Parathyroid adenoma (tissue), 2 donors: ENCODE measurements around the gene CBARP.

ENCODE experiments used
- H2AFZ ChIP-seq: fragments of 300-600 bp; sonication (generic); one replicate; pipeline ENCODE4 v1.7.0; 2017; ENCODE audit warnings: antibody characterized with exemption, mild to moderate bottlenecking
- H3K27ac ChIP-seq: fragments of 300-600 bp; sonication (generic); one replicate; pipeline ENCODE4 v1.7.0; 2017
- H3K27me3 ChIP-seq: fragments of 300-600 bp; sonication (generic); one replicate; pipeline ENCODE4 v1.7.0; 2017; ENCODE audit warnings: low read length; ENCODE audit not compliant: control insufficient read depth, insufficient read depth
- H3K36me3 ChIP-seq: fragments of 300-600 bp; sonication (generic); one replicate; pipeline ENCODE4 v1.7.0; 2017; ENCODE audit warnings: low read length; ENCODE audit not compliant: control insufficient read depth, insufficient read depth
- H3K4me1 ChIP-seq: fragments of 300-600 bp; sonication (generic); one replicate; pipeline ENCODE4 v1.7.0; 2017; ENCODE audit warnings: control low read depth
- H3K4me2 ChIP-seq: fragments of 300-600 bp; sonication (generic); one replicate; pipeline ENCODE4 v1.7.0; 2017; ENCODE audit warnings: low read length
- H3K4me3 ChIP-seq: fragments of 300-600 bp; sonication (generic); one replicate; pipeline ENCODE4 v1.7.0; 2017; ENCODE audit warnings: low read depth, low read length
- H3K79me2 ChIP-seq: fragments of 300-600 bp; sonication (generic); one replicate; pipeline ENCODE4 v1.7.0; 2017; ENCODE audit warnings: control low read depth
- H3K9ac ChIP-seq: fragments of 300-600 bp; sonication (generic); one replicate; pipeline ENCODE4 v1.7.0; 2017; ENCODE audit warnings: mild to moderate bottlenecking
- H3K9me3 ChIP-seq: fragments of 300-600 bp; sonication (generic); one replicate; pipeline ENCODE4 v1.7.0; 2017; ENCODE audit warnings: low read length; ENCODE audit not compliant: control insufficient read depth
- TF ChIP-seq, protein P1 (sequence below): fragments of 300-600 bp; sonication (generic); IDR thresholded peaks from one replicate; pipeline ENCODE4 v1.7.0; 2017; ENCODE audit warnings: antibody characterized with exemption, mild to moderate bottlenecking
- donor health status: primary hyperparathyroidism.

CBARP gene

DNA sequence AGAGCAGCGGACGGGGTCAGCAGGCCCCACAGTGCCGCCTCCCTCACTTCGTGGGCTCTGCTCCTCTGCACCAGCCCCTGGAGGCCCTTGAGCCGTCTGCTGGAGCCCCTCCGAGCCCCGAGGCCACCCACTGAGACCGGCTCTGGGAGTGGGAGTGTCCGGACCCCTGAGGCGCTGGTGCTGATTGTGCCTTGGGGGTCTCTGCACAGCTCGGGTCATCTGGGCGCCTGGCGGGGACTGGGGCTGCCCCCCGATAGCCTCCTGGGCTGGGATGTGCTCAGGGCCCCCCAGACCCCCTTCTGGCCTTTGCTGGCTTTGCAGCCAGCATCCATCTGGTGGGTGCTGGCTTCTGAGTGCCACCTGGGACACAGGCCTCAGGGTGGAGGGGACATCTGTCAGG, 15.4 kb downstream of the CBARP start:
- H3K9ac ChIP-seq, result no peak overlapping the region
- no peaks in the 10 kb centered on the region for H3K27me3 ChIP-seq
- no peak overlapping the region for H2AFZ ChIP-seq
- H3K4me3 ChIP-seq, result no peak overlapping the region
- no peaks in the 10 kb centered on the region for H3K4me1 ChIP-seq
- no peaks in the 10 kb centered on the region for H3K9me3 ChIP-seq
- H3K4me2 ChIP-seq, result no peak overlapping the region
- TF ChIP-seq, protein P1, sequence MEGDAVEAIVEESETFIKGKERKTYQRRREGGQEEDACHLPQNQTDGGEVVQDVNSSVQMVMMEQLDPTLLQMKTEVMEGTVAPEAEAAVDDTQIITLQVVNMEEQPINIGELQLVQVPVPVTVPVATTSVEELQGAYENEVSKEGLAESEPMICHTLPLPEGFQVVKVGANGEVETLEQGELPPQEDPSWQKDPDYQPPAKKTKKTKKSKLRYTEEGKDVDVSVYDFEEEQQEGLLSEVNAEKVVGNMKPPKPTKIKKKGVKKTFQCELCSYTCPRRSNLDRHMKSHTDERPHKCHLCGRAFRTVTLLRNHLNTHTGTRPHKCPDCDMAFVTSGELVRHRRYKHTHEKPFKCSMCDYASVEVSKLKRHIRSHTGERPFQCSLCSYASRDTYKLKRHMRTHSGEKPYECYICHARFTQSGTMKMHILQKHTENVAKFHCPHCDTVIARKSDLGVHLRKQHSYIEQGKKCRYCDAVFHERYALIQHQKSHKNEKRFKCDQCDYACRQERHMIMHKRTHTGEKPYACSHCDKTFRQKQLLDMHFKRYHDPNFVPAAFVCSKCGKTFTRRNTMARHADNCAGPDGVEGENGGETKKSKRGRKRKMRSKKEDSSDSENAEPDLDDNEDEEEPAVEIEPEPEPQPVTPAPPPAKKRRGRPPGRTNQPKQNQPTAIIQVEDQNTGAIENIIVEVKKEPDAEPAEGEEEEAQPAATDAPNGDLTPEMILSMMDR, result no peak
- peaks cover 60% of the 10 kb centered on the region for H3K79me2 ChIP-seq
- no peaks in the 10 kb centered on the region for H3K36me3 ChIP-seq
- H3K27ac ChIP-seq, result no peak overlapping the region

DNA sequence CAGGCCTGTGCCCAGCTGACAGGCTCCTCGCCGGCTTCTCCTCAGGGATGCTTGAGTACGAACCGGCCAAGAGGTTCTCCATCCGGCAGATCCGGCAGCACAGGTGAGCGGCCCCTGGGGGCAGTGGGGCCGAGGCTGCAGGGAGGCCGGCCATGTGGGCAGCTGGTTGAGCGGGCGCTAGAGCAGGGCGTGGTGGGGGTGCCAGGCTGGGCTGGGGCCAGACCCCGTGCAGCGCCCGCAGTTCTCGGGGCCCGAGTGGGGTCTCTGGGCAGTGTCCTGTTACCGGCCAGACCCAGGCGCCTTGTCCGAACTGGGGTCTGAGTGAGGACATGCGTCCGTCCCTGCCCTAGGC, 15.9 kb downstream of the CBARP start:
- Histone ChIP-seq H3K4me3 (no peak overlapping the region), H3K9me3 (no peaks in the 10 kb centered on the region), H3K27me3 (no peaks in the 10 kb centered on the region), H3K27ac (no peak overlapping the region), H3K36me3 (no peaks in the 10 kb centered on the region), H3K79me2 (peaks cover 64% of the 10 kb centered on the region), H2AFZ (no peak overlapping the region), H3K4me2 (no peak overlapping the region), H3K4me1 (no peaks in the 10 kb centered on the region), H3K9ac (no peak overlapping the region)
- TF ChIP-seq, protein P1, result no peak

DNA sequence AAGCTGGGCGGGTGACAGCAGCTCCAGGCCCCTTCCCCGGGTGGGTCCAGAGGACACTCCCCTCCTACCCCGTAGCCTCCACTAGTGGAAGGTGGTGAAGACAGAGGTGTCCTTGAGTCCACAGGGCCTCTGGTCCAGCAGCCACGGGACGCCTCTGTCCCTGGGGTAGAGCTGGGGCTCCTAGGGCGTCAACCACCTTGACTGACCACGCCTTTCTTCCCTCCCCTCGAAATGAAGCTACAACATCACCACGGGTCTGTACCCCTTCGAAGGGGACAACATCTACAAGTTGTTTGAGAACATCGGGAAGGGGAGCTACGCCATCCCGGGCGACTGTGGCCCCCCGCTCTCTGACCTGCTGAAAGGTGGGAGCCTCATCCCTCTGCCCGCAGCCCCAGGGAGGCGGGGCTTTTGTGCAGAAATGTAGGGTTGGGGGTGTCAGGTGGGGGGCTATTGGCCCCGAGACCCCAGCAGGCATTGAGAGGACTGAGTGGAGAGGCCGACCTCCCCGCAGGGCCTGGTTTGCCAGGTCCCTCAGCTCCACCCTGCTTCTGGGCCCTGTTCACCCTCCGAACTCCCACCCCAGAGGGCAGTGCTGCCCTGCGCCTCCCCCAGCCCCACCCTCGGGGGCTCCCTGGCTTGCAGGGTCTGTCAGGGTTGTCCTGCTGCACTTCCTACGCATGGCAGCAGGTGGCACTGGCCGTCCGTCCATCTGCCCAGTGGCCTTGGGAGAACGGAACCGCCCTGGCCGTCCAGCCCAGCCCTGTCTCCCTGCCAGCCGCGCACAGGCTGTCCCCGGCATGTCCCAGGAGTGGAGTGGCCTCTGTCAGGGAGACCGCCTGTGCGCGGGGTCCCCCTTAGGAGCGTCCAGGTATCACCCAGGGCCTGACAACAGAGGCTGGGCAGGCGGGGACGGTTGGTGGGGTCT, 16.6 kb downstream of the CBARP start:
- Histone ChIP-seq H3K27ac (no peak overlapping the region), H2AFZ (no peak overlapping the region), H3K79me2 (peaks cover 67% of the 10 kb centered on the region), H3K36me3 (no peaks in the 10 kb centered on the region), H3K9ac (no peak overlapping the region), H3K4me1 (no peaks in the 10 kb centered on the region), H3K27me3 (no peaks in the 10 kb centered on the region), H3K9me3 (no peaks in the 10 kb centered on the region), H3K4me2 (no peak overlapping the region), H3K4me3 (no peak overlapping the region)
- TF ChIP-seq, protein P1, result peak; percentile 84

DNA sequence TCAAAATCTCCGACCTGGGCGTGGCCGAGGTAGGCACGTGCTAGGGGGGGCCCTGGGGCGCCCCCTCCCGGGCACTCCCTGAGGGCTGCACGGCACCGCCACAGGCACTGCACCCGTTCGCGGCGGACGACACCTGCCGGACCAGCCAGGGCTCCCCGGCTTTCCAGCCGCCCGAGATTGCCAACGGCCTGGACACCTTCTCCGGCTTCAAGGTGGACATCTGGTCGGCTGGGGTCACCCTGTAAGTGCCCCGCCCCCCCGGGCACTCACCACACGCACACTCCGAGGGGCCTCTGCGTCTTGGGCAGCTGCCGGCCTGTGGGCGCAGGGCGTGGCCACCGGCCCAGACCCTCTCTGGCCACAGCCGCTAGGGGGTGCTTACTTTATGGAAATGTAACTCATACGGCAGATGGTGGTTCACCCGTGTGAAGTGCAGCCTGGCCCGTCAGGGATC, 17.3 kb downstream of the CBARP start:
- TF ChIP-seq, protein P1, result no peak
- Histone ChIP-seq H3K4me1 (peaks cover 2% of the 10 kb centered on the region), H3K36me3 (no peaks in the 10 kb centered on the region), H2AFZ (no peak overlapping the region), H3K27me3 (no peaks in the 10 kb centered on the region), H3K9ac (no peak overlapping the region), H3K4me3 (no peak overlapping the region), H3K79me2 (peaks cover 72% of the 10 kb centered on the region), H3K27ac (no peak overlapping the region), H3K9me3 (no peaks in the 10 kb centered on the region), H3K4me2 (no peak overlapping the region)
